Amygdala (tissue), 56 donors: Measurements from ENCODE around the gene FAM3D.
"Not testable (repeated sequence)": the region's sequence is repeated elsewhere in the genome, so short reads cannot be mapped to it uniquely, and the experiment has no call there.

Source experiments
- DNase-seq, 56 donors: peaks; one replicate each; lab custom pipeline; 2025; lab: John Stamatoyannopoulos, UW

The FAM3D gene

GRCh38 chr3:58685641-58686040, 19.1 kb upstream of the FAM3D start:
- DNase-seq: no peak

GRCh38 chr3:58683466-58683865, 16.9 kb upstream of the FAM3D start:
- DNase-seq: no peak

DNA sequence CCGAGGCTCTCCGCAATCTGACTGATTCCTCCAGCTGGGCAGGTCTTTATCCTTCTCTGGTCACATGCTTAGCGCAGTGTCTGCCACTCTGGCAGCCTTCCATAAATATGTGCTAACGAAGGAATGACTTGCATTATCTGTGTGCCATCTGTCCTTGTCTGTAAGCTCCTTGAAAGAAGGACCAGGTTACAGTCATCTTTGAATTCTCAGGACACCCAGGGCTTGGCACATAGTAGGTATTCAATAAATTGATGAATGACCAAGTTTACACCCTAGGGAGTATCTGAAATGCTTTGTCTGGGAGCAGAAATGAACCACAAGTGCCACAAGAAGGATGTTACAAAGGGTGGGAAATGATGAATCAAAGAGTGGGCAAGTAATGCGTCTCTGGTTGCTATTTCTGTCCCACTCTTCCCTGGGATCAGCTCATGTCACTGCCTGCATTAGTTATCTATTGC, 16.5 kb upstream of the FAM3D start:
- DNase-seq: no peak

DNA sequence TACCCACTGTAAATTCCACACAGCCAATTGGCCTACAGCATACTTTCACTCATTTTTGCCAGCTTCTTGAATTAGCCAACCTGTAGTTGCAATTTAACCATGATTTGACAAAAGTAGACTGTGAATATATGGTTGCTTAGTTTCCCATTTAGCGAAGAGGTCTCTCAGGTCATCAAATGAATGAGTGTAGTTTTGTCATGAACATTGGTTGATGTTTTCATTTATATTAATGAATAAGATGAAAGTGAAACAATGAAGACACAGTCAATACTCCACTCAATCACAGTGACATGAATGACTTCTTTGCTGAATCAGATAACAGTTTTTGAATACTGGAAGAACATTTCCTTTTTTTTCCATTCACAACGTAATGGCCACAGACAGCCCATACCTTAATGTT, 15.3 kb upstream of the FAM3D start:
- no peak for DNase-seq

DNA sequence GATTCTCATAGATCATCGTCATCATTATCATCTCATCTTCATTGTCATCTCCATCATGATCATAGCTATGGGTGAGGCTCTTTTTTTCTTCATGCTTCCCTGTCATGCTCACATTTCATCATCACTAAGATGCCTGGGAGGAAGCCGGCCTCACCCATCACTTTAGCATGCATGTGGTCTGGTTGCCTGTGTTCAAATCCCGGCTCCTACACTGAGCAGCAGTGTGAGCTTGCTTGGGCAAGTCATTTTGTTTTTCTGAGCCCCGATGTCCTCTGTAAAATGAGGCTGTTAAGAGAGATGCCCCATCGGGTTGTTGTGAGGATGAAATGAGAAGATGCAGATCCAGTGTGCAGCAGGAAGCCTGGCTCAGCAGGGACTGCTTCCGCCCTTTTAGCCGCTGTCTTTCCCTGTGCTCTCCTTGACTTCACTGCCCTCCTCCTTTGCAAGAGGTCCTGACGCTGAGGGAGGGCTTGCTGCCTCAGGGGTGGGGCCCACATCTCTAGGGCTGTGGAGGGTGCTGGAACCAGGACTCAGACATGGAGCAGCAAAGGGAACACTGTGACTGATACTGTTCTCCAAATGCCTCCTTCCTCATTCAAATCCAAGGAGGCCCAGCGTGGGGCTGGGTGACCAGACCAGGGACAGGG, 14.4 kb upstream of the FAM3D start:
- DNase-seq: no peak

DNA sequence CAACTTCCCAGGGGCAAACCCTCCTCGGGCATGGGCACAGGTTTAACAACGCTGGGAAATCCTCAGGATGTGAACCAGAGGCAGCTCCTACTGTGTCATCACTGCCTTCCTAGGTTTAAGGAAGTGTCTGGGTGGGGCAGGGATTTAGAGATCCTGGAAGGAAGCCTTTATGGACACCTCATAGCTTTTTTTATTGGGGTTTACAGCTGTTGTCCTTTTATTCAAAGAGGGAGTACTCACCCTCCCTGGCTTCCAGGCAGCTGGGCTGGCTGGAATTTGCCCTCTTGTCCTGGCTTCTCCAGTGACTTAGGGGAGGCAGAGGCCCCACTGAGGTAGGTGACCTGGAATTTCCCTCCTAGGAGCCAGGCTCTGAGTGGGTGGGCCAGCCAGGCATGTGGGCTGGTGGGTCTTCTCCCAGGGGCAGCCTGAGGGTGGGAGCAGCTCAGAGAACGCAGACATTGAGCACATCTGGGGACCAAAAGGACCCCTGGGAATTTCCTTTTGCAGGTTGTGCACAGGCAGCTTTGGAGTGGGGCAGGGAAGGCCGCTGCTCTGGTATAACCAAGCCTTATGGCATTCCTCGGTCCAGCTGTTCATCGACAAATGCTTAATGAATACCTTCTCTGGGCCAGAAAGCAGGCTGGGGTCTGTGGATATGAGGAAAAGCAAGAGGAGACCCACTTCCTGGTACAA, 13.5 kb upstream of the FAM3D start:
- DNase-seq: no peak

DNA sequence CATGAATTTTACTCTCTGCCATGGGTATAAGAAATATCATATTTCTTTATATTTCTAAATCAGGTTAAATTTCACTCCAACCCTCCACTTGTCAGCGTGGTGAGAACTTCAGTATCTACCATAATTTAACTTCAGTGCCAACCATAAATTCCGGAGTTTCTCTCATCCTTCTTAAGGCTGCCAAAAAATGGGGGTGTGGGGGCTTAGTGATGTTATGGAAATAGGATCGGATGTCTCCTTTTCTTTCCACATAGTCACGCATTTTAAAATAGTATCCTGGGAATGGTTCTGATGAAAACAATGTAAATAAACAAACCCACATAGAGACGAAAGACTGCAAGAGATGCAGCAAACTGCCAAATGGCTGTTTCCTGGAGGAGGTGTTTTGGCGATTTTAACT, 12.9 kb upstream of the FAM3D start:
- no peak for DNase-seq

GRCh38 chr3:58678177-58678970, 11.8 kb upstream of the FAM3D start:
- not testable (repeated sequence) for DNase-seq

GRCh38 chr3:58672880-58673279, 6.3 kb upstream of the FAM3D start:
- DNase-seq: no peak

- no peak for DNase-seq
Measured at GRCh38 chr3:58672451-58672850, 5.9 kb upstream of the FAM3D start.

DNA sequence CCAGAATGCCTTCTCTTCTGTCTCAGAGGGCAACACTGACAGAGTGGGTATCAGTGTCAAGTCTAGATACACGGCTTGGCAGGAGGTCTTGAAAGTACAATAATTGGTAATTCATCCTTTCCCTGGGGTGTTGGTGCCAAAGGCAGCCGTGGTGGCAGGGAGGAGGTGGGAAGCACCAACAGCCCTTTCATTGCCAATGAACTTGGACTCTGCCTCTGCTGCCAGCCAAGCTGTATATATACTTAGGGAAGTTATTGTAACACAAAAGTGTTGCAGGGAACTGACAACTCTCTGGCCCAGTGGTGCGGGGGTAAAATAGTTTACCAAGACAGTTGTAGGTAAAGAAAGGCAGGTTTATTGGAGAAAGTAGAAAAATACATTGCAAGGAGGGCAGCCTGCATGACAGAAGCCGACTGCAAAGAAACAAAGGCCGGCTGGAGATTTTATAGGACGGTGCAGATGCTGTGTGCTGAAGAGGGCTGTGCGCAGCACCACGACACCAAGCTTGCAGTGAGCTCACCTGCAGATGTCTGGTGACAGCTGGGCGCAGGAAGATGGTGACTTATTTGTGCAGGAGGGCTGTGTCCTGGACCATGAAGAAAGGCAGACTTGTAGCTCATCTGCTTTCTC, 4.0 kb upstream of the FAM3D start:
- no peak for DNase-seq

DNA sequence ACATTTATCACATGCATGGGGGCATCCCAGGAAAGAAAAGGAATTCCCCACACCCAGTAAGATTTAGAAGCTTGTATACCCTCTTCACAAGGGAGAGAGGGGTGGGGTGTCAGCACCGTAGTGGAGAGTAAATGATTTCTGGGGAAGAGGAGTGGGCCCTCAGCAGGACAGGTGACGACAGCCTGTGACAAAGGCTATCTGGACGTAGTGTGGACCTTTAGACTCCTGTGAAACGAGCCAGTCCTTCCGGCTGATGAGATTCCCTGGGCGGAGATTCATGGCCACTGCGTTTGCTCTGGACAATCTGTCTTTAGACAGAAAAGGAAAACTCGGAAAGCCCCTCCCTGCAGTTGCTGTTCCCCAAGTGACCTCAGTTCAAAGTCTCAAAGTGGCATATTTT, 1.7 kb upstream of the FAM3D start:
- no peak for DNase-seq

GRCh38 chr3:58667704-58668103, 1.1 kb upstream of the FAM3D start:
- DNase-seq: no peak

- DNase-seq: no peak
Measured at GRCh38 chr3:58667229-58667628, 655 bp upstream of the FAM3D start.

- DNase-seq: no peak
Measured at GRCh38 chr3:58665405-58665804, 1.2 kb downstream of the FAM3D start.

DNA sequence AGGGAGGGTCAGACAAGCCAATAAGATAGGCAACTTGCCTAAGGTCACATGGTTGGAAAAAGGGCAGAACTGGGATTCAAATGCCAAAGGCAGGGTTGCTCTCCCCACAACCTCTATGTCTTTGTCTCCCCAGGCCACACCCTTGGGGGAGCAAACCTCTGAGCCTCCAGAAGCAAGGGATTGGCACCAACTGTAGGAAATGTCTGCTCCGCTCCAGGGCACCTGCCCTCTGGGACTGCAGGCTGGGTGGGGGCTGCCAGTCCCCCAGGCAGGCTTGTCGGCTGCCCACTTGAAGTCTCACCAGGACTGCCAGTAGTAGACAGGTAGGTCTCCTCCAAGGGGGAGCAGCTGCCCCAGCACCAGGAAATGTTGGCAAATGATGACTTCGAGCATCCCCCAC, 2.0 kb downstream of the FAM3D start:
- DNase-seq: no peak

DNA sequence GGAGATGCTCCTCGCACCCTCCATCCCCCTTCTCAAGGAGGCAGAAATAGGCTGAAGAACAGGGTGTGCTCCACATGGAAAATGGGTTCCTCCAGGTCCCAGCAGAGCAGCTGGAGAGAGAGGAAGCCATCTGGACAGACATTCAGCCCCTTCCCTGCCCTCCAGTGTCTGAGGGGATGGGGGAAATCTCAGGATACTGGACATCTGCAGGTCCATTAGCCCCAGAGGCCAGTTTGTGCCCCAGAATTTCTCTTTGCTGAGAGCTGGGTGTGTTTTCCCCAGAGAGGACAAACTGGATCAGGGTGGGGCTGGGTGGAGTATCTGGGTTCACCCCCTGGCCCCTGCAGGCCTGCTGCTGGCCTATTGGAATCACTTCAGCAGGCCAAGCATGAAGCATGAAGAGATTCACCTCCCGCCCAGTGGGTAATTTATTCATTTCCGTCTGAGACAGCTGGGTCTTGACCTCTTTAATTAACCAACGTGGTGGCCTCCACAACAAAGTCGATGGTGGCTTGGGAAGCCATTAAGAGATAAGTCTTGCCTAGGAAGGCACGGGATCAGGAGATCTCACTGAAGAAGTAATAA, 4.6 kb downstream of the FAM3D start:
- no peak for DNase-seq

DNA sequence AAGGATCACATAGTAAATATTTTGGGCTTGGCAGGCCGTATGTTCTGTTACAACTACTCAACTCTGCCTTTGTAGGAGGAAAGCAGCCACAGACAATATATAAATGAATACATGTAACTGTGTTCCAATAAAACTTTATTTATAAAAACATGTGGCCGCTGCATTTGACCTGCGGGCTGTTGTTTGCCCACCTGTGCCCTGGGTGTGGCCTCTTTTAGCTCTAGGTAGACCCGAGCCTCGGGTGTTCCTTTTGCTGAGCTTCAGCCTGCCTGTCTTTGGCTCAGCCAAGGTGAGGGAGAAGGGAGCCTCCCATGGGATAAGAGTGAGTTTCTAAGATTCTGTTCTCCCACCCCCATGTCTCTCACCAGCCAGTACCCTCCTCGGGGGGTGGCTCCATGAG, 5.6 kb downstream of the FAM3D start:
- no peak for DNase-seq

DNA sequence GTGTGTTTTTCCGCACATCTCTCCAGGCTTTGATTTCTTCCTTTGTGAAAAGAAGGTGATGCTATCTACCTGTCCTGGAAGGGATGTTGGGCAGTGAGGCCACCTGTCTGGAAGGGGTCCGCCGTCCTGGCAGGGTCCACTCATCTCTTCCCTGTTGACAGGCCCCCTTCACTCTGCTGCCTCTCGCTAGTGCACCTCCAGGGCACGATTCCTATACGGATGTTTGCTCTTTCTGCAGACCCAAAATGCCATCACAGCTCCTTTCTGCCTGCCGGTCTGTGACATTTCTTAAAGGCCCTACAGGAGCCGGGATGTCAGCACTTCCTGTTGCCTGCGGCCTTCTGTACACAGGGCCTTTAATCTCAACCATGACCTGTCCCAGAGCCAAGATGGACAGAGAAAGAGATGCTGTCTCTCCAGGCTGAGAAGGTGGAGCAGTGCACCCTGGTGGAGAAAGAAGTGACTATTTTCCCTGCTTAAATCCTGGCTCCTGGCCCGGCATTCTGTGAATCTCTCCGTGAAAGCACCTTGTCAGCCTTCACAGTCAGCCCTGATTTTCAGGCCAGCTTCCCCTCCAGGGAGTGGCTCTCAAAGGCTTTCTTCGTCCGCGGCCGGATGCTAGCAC, 7.4 kb downstream of the FAM3D start:
- peak in 1 of 56 donors; percentile 8 for DNase-seq

- DNase-seq: no peak
Measured at GRCh38 chr3:58658508-58658907, 8.1 kb downstream of the FAM3D start.
